HCT116 (cell line): ENCODE measurements around the gene TSPAN5. TPM values are rescaled to one million over a fixed set of nuclear protein-coding genes. Genes with fewer than 3 reads are reported as not detected.

ENCODE experiments used
- ATAC-seq: fragments of 200-7000 bp; cut with Tn5 transposase; 2 replicates; pipeline ENCODE4 v1.9.1; 2020; ENCODE audit warnings: mild to moderate bottlenecking, moderate library complexity
- BruUV-seq: library from RNA; stranded (reverse); fragments of 400-500 nt; replicated peaks from 2 replicates; lab custom pipeline; 2021; lab: Mats Ljungman, UMichigan
- CTCF ChIA-PET: fragments of 300-600 bp; sonication (Branson Sonifier 250); formaldehyde crosslinking; loops from one replicate; lab custom pipeline; 2021; ENCODE audit warnings: antibody characterized with exemption; lab: Charles Lee
- POLR2A ChIA-PET: fragments of 300-600, 350-600 bp; sonication (Branson Sonifier 250); formaldehyde crosslinking; loops from one replicate; lab custom pipeline; 2021; ENCODE audit warnings: antibody characterized with exemption; lab: Charles Lee
- RAD21 ChIA-PET, 2 experiments: fragments of 300-600 bp; sonication (Branson Sonifier 250); formaldehyde crosslinking; loops; one replicate each; lab custom pipeline; 2023; ENCODE audit warnings: low total read pairs in 2 of 2; ENCODE audit not compliant: uncharacterized antibody in 2 of 2, unreplicated experiment in 2 of 2, low non-redundant PET in 1 of 2; lab: Charles Lee
- DNase-seq: peaks from one replicate; pipeline ENCODE4 v3.0.0-alpha.2; 2010; ENCODE audit warnings: low read depth, low spot score
- H2AFZ ChIP-seq: fragments of 200-600 bp; shearing (Covaris generic), sonication (generic); 2 replicates; pipeline ENCODE4 v1.6.1; 2017; ENCODE audit warnings: low read depth, mixed run types, mixed read lengths, antibody characterized with exemption, low read length; ENCODE audit not compliant: poor library complexity, severe bottlenecking
- H3K27ac ChIP-seq: 2 replicates; pipeline ENCODE4 v1.5.1; 2012; ENCODE audit warnings: low read depth, low read length
- H3K27me3 ChIP-seq: fragments of 200-600 bp; sonication (generic); 2 replicates; pipeline ENCODE4 v1.6.1; 2016; ENCODE audit warnings: mixed run types, low read length, mixed read lengths; ENCODE audit not compliant: insufficient read depth
- H3K36me3 ChIP-seq, 2 experiments: fragments of 200-500 bp in 1 of 2; fragments of 200-600 bp in 1 of 2; sonication (Bioruptor generic) in 1 of 2; sonication (generic) in 1 of 2; 2 replicates each; pipeline versions ENCODE4 v1.5.1 to v1.6.1; 2014 to 2016; ENCODE audit warnings: low read length in 2 of 2, inconsistent platforms in 1 of 2, mixed read lengths in 1 of 2, mixed run types in 1 of 2; ENCODE audit not compliant: insufficient read depth in 2 of 2, control insufficient read depth in 1 of 2
- H3K4me1 ChIP-seq, 2 experiments: fragments of 200-600 bp in 1 of 2; sonication (generic) in 1 of 2; 2 replicates each; pipeline versions ENCODE4 v1.5.1 to v1.6.1; 2012 to 2017; ENCODE audit warnings: low read length in 2 of 2, inconsistent platforms in 1 of 2, mild to moderate bottlenecking in 1 of 2, mixed read lengths in 1 of 2, mixed run types in 1 of 2, moderate library complexity in 1 of 2; ENCODE audit not compliant: insufficient read depth in 2 of 2, control insufficient read depth in 1 of 2
- H3K4me2 ChIP-seq: fragments of 200-600 bp; sonication (generic); 2 replicates; pipeline ENCODE4 v1.6.1; 2017; ENCODE audit warnings: mixed run types, low read length, mixed read lengths
- H3K4me3 ChIP-seq, 2 experiments: fragments of 200-600 bp in 1 of 2; sonication (generic) in 1 of 2; replicated peaks in 1 of 2; 2 replicates each; pipeline ENCODE4 v1.5.1; 2011 to 2016; ENCODE audit warnings: low read length in 2 of 2, control low read depth in 1 of 2, low read depth in 1 of 2, mild to moderate bottlenecking in 1 of 2, mixed read lengths in 1 of 2, mixed run types in 1 of 2
- H3K79me2 ChIP-seq: fragments of 200-600 bp; sonication (generic); 2 replicates; pipeline ENCODE4 v1.6.1; 2017; ENCODE audit warnings: mild to moderate bottlenecking, mixed run types, low read length, moderate library complexity, mixed read lengths; ENCODE audit not compliant: insufficient read depth
- H3K9ac ChIP-seq: fragments of 200-600 bp; sonication (generic); 2 replicates; pipeline ENCODE4 v1.6.1; 2016; ENCODE audit warnings: low read length, mixed read lengths
- H3K9me2 ChIP-seq: fragments of 200-600 bp; sonication (generic), shearing (Covaris generic); 2 replicates; pipeline ENCODE4 v1.6.1; 2017; ENCODE audit warnings: mixed run types, mild to moderate bottlenecking, moderate library complexity; ENCODE audit not compliant: insufficient read depth
- H3K9me3 ChIP-seq, 2 experiments: fragments of 200-500 bp in 1 of 2; fragments of 200-600 bp in 1 of 2; sonication (Bioruptor generic) in 1 of 2; sonication (generic) in 1 of 2; 2 replicates each; pipeline ENCODE4 v1.6.1; 2014 to 2017; ENCODE audit warnings: low read length in 2 of 2, mixed read lengths in 2 of 2, inconsistent platforms in 1 of 2, low read depth in 1 of 2, mild to moderate bottlenecking in 1 of 2, mixed run types in 1 of 2, moderate library complexity in 1 of 2; ENCODE audit not compliant: control insufficient read depth in 1 of 2, insufficient read depth in 1 of 2
- H4K20me1 ChIP-seq: fragments of 200-600 bp; sonication (generic), shearing (Covaris generic); 2 replicates; pipeline ENCODE4 v1.6.1; 2017; ENCODE audit warnings: mixed run types, mild to moderate bottlenecking, moderate library complexity; ENCODE audit not compliant: insufficient read depth
- CBX3 ChIP-seq: IDR thresholded peaks from 2 replicates; pipeline ENCODE4 v1.6.1; 2012; ENCODE audit warnings: low read depth
- CEBPB ChIP-seq: IDR thresholded peaks from 2 replicates; pipeline ENCODE4 v1.6.1; 2012; ENCODE audit warnings: low read depth
- EGR1 ChIP-seq: IDR thresholded peaks from 2 replicates; pipeline ENCODE4 v1.6.1; 2012; ENCODE audit warnings: low read depth
- ELF1 ChIP-seq: IDR thresholded peaks from 2 replicates; pipeline ENCODE4 v1.6.1; 2012; ENCODE audit warnings: low read depth, borderline replicate concordance
- EZH2 ChIP-seq: fragments of 200-600 bp; sonication (generic); IDR thresholded peaks from 2 replicates; pipeline ENCODE4 v1.6.1; 2017; ENCODE audit warnings: antibody characterized with exemption, mixed run types
- EZH2phosphoT487 ChIP-seq: fragments of 200-600 bp; IDR thresholded peaks from 2 replicates; pipeline ENCODE4 v1.6.1; 2018; ENCODE audit warnings: antibody characterized with exemption, borderline replicate concordance
- FOSL1 ChIP-seq: IDR thresholded peaks from 2 replicates; pipeline ENCODE4 v1.6.1; 2012; ENCODE audit warnings: low read depth
- JUND ChIP-seq: IDR thresholded peaks from 2 replicates; pipeline ENCODE4 v1.6.1; 2012
- MAX ChIP-seq: IDR thresholded peaks from 2 replicates; pipeline ENCODE4 v1.6.1; 2012
- RAD21 ChIP-seq: IDR thresholded peaks from 2 replicates; pipeline ENCODE4 v1.6.1; 2012; ENCODE audit warnings: low read depth, mild to moderate bottlenecking
- SIN3A ChIP-seq: IDR thresholded peaks from 2 replicates; pipeline ENCODE4 v1.6.1; 2012; ENCODE audit warnings: low read depth
- SRF ChIP-seq: IDR thresholded peaks from 2 replicates; pipeline ENCODE4 v1.6.1; 2012; ENCODE audit warnings: low read depth
- TCF7L2 ChIP-seq: IDR thresholded peaks from 2 replicates; pipeline ENCODE4 v1.7.0; 2011; ENCODE audit warnings: borderline replicate concordance, inconsistent platforms; ENCODE audit not compliant: insufficient read depth, insufficient read length; ENCODE audit errors: extremely low read depth
- YY1 ChIP-seq: IDR thresholded peaks from 2 replicates; pipeline ENCODE4 v1.6.1; 2011; ENCODE audit warnings: low read length, low read depth, moderate library complexity, mild to moderate bottlenecking; ENCODE audit not compliant: insufficient replicate concordance; ENCODE audit errors: extremely low read depth
- ZBTB33 ChIP-seq: IDR thresholded peaks from 2 replicates; pipeline ENCODE4 v1.6.1; 2011; ENCODE audit warnings: mild to moderate bottlenecking, low read length, moderate library complexity; ENCODE audit not compliant: insufficient replicate concordance; ENCODE audit errors: extremely low read depth
- ZFX ChIP-seq: fragments of 450-650 bp; IDR thresholded peaks from 2 replicates; pipeline ENCODE4 v1.6.1; 2017
- ZNF274 ChIP-seq: fragments of 200-500 bp; sonication (Bioruptor generic); IDR thresholded peaks from 2 replicates; pipeline ENCODE4 v1.6.1; 2014; ENCODE audit warnings: mild to moderate bottlenecking, low read depth, low read length, inconsistent platforms
- intact Hi-C: fragments of 100-400 bp; cut with micrococcal nuclease; formaldehyde crosslinking; loops from 2 replicates; pipeline ENCODE4 v1.10.0; 2022
- total RNA-seq: library from RNA; stranded (reverse); gene quantifications from one replicate; pipeline ENCODE4 v1.2.1, GENCODE V29; 2021; ENCODE audit not compliant: unreplicated experiment

The TSPAN5 gene
- total RNA-seq, 1 experiment from 2014 or later, result 56.8 TPM

- Histone ChIP-seq H3K27me3 (no peaks in the 10 kb centered on the region), H3K9me3 (no peaks in the 10 kb centered on the region), H3K4me3 (no peak overlapping the region), H2AFZ (no peak overlapping the region), H3K27ac (no peak overlapping the region), H3K36me3 (no peaks in the 10 kb centered on the region; a peak in 2 of 4 replicates), H4K20me1 (no peaks in the 10 kb centered on the region), H3K4me2 (no peak overlapping the region), H3K9ac (no peak overlapping the region), H3K4me1 (peaks cover 18 to 35% of the 10 kb centered on the region in 2 experiments), H3K9me2 (no peaks in the 10 kb centered on the region), H3K79me2 (no peaks in the 10 kb centered on the region)
- POLR2A ChIA-PET, result no interaction called here
- TF ChIP-seq RAD21, result no peak
- no peak for TF ChIP-seq EGR1
- TF ChIP-seq CEBPB, result no peak
- TF ChIP-seq EZH2, result no peak
- no peak for TF ChIP-seq SRF
- TF ChIP-seq YY1, result no peak
- no peak for TF ChIP-seq ZNF274
- no peak for TF ChIP-seq CBX3
- TF ChIP-seq FOSL1, result no peak
- CTCF ChIA-PET, result no interaction called here
- no peak for DNase-seq
- ATAC-seq, result no peak
- intact Hi-C loops, result no loop called here
- no TSS peak for BruUV-seq
- RAD21 ChIA-PET, result no interaction called here
Measured at GRCh38 chr4:98433691-98434090, 224.7 kb downstream of the TSPAN5 start.

- no peaks in the 10 kb centered on the region for H4K20me1 ChIP-seq
- peak; percentile 99 for ATAC-seq
- ChIA-PET RAD21 (no interaction called here), POLR2A (no interaction called here), CTCF (interaction anchor here (1.0 kb wide), 1 partner anchor 318 kb away, joined by 3 read pairs; no protein-coding TSS in a partner anchor)
- H3K9ac ChIP-seq, result peak overlapping the region; percentile 39
- BruUV-seq, result no TSS peak
- H3K27me3 ChIP-seq, result no peaks in the 10 kb centered on the region
- DNase-seq, result peak; percentile 95
- H3K36me3 ChIP-seq, result no peaks in the 10 kb centered on the region; a peak in 2 of 4 replicates
- H3K4me2 ChIP-seq, result peak overlapping the region; percentile 59
- intact Hi-C loops, result no loop called here
- no peak overlapping the region for H2AFZ ChIP-seq
- no peaks in the 10 kb centered on the region for H3K9me2 ChIP-seq
- peaks cover 18 to 35% of the 10 kb centered on the region in 2 experiments for H3K4me1 ChIP-seq
- no peaks in the 10 kb centered on the region for H3K79me2 ChIP-seq
- H3K9me3 ChIP-seq, result no peaks in the 10 kb centered on the region
- H3K4me3 ChIP-seq, result peak overlapping the region in 1 of 2 experiments; percentile 2; a peak in 1 of 4 replicates
- H3K27ac ChIP-seq, result peak overlapping the region; percentile 78; the same call in 1 of the 2 replicates
- TF ChIP-seq ZBTB33, result no peak
- TF ChIP-seq JUND, result peak; percentile 95
- TF ChIP-seq ELF1, result no peak; the same call in 1 of the 2 replicates
- TF ChIP-seq ZFX, result no peak
- no peak for TF ChIP-seq EZH2phosphoT487
- TF ChIP-seq TCF7L2, result peak; percentile 56
- no peak for TF ChIP-seq YY1
- peak; percentile 72 for TF ChIP-seq SIN3A
- TF ChIP-seq MAX, result peak; percentile 63; the same call in 1 of the 2 replicates
- peak; percentile 68 for TF ChIP-seq SRF
- TF ChIP-seq EGR1, result no peak
Measured at GRCh38 chr4:98430708-98431403, 227.6 kb downstream of the TSPAN5 start.
